SKM-1 (cell line): ENCODE data around the gene PPIA.
"Not testable (repeated sequence)": the region's sequence is repeated elsewhere in the genome, so short reads cannot be mapped to it uniquely, and the experiment has no call there.

ENCODE experiments used
- DNase-seq: peaks from one replicate; lab custom pipeline; 2025; ENCODE audit not compliant: unreplicated experiment; lab: John Stamatoyannopoulos, UW

The PPIA gene

GRCh38 chr7:44762726-44763522 is 33.6 kb upstream of the PPIA start:
- DNase-seq: no peak

- no peak for DNase-seq
Observed at GRCh38 chr7:44764081-44764480, 32.4 kb upstream of the PPIA start.

DNA sequence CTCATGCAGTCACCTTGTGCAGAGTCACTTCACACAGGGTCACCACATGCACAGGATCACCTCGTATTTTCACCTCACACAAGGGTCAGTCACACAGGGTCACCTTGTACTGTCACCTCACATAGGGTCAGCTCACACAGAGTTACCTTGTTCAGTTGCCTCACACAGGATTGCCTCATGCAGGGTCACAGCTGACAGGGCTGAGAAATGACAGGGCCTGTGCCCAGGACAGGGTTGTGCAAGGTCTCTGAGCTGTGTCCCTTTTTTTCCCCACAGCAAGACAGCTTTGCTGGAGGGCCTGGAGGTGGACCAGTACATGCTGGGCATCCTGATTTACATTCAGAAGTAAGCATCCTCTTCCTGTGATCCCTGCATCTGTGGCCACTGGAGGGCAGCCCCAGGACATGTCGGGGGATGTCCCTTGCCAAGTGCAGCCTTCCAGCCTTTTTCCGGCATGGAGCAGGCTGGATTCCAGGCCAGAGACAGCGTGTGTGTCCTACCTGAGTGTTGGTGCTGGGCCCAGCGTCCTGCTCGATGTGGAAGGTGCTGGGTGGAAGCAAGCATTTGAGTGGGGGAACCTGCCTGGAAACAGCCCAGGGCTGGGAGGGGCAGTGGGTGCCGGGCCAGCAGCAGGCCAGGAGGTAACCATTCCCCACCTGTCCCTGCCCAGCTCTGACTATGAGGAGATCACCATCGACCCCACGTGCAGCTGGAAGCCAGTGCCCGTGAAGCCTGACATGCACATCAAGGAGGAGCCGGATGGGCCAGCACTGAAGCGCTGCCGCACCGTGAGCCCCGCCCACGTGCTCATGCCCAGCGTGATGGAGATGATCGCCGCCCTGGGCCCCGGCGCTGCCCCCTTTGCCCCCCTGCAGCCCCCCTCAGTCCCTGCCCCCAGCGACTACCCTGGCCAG is 31.6 kb upstream of the PPIA start:
- DNase-seq: no peak

DNA sequence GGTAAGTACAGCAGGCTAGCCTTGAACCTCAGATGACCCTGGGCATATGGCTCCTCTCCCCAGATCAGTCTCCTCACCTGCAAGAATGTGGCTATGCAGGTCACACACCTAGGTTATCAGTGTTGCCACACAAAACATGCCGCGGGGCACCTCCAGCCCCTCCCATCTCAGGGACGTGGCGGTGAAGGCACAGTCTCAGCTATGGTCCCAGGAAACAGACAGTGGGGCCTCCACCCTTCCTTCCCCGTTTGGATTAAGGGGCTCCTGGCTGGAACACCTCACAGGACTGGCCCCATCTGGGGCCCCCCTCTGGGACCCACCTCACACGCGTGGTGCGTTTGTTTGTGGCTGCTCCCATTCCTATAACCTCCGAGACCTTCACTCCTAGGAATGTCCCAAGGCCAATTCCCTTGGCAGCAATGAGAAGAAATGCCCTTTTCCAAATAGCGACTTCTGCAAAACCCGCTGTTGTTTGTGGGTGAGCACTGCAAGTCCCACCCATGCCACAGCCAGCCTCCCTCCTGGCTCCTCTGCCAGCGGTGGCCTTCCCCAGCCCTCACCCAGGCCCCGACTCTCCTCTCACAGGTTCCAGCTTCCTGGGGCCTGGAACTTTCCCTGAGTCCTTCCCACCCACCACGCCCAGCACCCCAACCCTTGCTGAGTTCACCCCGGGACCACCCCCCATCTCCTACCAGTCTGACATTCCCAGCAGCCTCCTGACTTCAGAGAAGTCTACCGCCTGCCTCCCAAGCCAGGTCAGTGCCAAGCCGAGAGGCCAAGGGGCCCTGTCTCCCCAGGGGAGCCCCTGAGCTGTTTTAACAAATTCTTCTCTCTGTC is 30.7 kb upstream of the PPIA start:
- no peak for DNase-seq

- no peak for DNase-seq
Observed at GRCh38 chr7:44766416-44766801, 30.1 kb upstream of the PPIA start.

GRCh38 chr7:44767134-44767911 is 29.2 kb upstream of the PPIA start:
- no peak for DNase-seq

GRCh38 chr7:44767912-44768627 is 28.4 kb upstream of the PPIA start:
- no peak for DNase-seq

DNA sequence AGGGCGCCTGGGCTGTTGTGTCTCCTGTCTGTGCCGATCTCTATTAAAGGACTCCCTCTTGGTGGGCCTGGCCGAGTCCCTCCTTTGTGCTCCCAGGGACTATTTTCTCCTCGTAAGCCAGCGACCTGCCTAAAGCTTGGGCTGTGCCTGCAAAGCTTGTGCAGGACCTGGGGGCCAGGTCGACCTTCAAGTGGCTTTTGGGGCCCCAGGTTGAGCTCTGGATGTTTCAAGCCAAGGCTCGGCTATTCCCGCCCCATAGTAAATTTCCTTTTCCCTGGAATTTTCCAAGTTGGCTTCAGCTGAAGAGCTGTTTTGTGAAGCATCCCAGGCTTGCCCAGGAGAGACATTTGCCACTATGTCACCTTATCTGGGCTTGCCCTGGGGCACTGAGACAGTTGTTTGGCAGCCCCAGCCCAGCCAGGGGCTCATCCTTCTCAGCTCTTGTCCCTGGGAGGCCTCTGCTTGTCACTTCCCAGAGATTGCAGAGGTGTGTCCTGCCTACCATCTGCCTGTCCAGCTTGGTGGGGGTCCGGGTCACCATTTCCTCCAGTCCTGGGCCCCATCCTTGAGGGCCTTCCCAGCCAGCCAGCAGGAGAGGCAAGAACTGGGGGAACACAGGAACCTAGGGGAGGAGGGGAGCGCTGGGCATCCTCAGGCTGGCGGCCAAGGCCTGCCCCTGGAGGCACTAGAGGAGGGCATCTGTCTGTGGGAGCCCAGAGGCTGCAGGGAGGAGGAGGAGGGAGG is 27.7 kb upstream of the PPIA start:
- DNase-seq: no peak

DNA sequence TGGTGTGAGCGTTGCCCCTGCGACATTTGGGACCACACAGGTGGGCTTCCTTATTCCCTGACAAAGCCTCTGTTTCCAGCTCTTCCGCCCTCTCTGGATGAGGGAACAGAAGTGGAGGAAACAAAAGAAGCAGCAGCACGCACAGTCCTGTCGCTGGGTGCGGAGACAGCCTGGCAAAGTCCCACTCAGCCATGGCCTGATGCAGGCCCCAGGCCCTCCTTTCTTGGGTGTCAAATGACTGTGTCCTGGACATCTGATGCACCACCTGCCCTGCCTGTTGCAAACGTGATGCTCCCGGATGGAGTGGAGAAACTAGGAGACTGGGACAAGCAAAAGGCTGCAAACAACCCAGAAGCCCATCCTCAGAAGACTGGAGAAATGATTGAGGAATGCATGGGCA is 27.1 kb upstream of the PPIA start:
- DNase-seq: no peak

DNA sequence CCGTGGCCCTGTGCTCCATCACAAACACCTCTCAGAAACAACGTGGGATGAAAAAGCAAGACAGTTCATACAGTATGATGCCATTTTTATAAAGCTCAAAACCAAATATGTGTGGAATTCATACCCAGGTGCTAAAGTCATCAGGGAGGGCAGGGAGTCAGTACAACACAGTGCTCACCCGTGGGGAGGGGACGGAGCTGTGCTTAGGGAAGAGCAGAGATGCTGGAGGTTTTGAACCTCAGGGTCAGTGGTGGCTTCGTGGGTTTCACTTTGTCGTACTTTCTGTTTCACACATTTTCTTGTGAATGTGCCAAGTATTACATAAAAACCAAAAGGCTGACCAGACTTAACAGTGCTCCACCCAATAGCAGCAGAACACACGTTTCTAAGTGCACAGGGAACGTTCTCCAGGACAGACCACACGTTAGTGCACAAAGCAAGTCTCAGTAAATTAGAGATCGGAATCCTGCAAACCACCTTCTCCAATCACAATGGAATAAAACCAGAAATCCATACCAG is 26.6 kb upstream of the PPIA start:
- no peak for DNase-seq

DNA sequence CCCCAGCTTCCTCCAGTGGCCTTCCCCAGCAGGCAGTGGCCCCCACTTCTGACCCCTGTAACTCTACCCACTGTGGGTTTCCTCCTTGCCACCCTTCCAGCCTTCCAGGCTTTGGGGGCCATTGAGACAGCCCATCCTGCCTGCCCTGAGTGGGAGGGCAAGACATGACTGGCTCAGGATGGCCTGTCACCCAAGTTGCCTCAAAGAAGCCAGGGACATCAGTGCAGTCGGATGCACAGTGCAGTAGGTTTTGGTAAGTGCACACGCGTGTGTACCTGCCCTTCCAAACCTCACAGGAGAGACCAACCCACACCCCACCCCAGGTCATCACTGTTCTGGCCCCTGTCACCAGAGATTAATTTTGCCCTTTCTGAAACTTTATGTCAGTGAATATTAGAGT is 25.1 kb upstream of the PPIA start:
- DNase-seq: no peak

GRCh38 chr7:44772440-44772839 is 24.0 kb upstream of the PPIA start:
- DNase-seq: no peak

GRCh38 chr7:44772867-44773266 is 23.6 kb upstream of the PPIA start:
- DNase-seq: no peak

GRCh38 chr7:44774486-44774885 is 22.0 kb upstream of the PPIA start:
- not testable (repeated sequence) for DNase-seq

- no peak for DNase-seq
Observed at GRCh38 chr7:44775383-44776107, 20.9 kb upstream of the PPIA start.

DNA sequence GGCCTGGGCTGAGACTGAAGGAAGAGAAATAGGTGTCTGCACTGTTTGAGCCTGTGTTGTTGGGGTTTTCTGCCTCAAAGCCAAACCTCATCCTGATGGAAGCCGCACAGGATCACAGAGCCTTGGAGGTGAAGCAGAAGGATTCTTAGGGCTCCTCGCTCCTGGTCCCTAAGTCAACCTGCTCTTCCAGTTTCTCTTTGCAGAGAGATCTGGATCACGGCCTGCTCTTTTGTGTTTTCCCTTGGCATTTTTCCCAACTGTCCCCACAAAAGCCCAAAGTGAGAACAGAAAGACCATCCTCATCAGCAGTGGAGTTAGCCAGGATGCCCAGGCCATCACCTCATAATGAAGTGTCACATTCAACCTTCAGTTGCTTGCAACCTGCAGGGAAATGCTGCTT is 20.3 kb upstream of the PPIA start:
- DNase-seq: no peak

GRCh38 chr7:44782460-44782859 is 14.0 kb upstream of the PPIA start:
- no peak for DNase-seq

DNA sequence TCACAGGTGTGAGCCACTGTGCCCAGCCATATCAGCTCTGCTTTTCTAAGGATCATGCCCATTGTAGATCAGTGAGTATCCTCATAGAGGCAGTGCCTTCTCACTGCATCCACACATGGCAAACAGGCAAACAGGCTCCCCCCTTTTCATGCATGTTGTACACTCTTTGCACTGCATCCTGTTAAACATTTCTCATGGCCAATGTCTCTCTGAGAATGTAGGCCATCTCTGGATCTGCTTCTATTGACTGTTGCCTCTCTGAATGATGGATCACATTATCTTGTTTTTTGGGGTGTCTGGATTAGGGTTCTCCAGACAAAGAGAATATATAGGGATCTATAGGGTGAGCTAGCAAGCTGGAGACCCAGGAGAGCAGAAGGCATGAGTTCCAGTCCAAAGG is 13.1 kb upstream of the PPIA start:
- no peak for DNase-seq
